ENCODE results near the gene CDC42BPB.

Gene CDC42BPB

DNA sequence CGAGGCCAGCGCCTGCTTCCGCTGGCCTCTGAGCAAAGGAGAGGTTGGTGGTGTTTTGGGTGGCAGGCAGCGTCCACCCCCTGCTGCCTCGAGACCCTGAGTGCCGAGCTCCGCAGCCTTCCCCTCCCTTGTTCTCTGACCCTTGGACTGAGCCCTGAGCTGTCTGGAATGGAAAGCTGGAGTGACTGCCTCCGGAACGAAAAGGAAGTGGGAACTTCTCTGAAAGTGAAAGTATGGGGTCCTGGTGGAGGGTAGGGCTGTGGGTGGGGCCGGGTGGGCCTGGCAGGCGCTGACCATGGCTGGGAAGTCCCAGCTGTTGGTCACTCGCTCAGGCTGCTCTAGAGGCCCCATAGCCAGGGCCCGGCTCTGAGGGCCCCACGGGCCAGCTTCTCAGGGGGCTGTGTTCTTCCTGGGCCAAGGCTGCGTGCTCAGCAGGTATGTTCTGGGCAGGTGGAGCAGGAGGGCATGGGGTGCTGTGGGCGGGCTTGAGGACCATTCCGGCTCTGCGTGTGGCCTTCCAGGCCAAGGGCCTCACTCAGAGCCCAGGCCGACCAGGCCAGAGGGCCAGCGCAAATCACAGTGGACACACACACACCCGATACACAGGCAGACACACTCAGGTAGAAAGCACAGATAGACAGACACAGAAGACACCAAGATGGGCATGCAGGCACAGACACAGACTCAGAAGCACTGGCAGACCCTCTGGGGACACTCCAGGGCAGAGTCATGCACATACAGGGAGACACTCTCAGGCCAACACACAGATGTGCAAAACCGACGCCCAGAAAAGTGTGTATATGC, 37.3 kb upstream of the CDC42BPB start, which contains the start of gene EXOC3L4:
Gene EXOC3L4, plus strand, starts transcription at position 320 of the 804 bp plus-strand sequence. CDS start 5,495 bp downstream, outside the sequence.
- DNase-seq (ENCODE audit: low read depth, low spot score), result no peak

GRCh38 chr14:103093856-103094405, 36.6 kb upstream of the CDC42BPB start:
- DNase-seq (ENCODE audit: low read depth, low spot score), result no peak

GRCh38 chr14:103091883-103092222, 34.5 kb upstream of the CDC42BPB start:
- no peak for DNase-seq (ENCODE audit: low read depth, low spot score)

DNA sequence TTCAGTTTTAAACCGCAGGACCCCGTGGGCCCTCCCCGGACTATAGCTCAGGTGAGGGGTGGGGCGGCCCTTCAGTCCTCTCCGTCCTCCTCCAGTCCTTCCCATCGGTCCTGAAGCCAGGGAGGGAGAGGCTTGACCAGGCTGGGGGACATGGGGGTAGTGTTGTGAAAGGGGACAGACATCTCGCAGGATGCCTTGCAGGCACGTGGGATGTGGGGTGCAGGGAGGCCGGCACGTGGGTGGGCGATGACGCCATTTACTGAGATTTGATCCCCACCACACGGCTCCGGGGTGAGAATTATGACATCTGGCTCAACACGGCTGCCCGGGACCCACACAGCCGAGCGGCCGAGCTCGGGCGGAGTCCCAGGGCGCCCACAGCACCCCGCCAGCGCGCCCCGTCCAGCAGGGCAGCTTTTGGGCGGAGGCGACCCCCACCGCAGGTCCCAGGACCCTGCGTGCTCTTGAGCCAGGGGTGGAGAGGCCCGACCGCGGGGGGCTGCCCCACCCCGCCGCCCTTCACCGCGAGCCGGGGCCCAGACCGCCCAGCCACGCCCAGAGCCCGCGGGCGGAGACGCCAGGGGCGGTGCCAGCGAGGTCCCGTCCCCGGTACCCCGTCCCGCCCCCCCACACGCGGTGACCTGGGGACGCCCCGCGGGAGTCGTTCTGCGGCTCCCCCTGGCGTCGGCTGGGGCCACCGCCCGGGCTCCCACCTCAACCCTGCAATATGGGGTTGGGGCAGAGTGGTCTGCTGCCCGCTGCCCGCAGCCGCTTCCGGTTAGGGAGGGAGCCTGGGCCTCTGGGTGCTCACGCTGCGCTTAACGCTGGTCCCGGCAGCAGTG, 33.9 kb upstream of the CDC42BPB start:
- no peak for DNase-seq (ENCODE audit: low read depth, low spot score)

DNA sequence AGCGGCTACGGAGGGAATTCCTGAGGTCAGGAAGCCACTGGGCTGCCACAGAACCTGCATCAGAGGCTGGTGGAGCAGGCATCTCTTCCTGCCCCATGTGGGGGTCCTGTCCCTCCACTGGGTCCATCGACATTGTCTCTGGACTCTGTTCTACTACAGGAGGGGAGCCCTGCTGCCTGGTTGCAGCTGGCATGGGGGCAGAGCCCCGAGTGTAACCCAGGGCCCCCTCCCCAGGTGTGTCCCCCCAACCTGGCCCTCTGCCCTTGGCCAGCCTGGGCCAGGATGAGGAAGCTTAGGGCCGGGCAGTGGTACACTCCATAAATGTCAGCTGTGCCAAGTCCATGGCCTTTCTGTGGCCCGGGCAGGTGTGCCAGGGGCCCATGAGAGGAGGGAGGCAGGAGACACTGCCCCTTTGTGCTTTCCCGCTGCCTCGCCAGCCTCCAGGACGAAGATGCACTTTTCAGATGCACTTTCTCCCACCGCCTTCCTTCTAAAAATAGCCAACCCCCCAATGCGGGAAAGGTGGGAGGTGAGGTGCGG, 33.2 kb upstream of the CDC42BPB start:
- no peak for DNase-seq (ENCODE audit: low read depth, low spot score)

- DNase-seq (ENCODE audit: low read depth, low spot score), result no peak
Measured at GRCh38 chr14:103089386-103090335, 32.3 kb upstream of the CDC42BPB start.

GRCh38 chr14:103088921-103089320, 31.6 kb upstream of the CDC42BPB start:
- no peak for DNase-seq (ENCODE audit: low read depth, low spot score)

DNA sequence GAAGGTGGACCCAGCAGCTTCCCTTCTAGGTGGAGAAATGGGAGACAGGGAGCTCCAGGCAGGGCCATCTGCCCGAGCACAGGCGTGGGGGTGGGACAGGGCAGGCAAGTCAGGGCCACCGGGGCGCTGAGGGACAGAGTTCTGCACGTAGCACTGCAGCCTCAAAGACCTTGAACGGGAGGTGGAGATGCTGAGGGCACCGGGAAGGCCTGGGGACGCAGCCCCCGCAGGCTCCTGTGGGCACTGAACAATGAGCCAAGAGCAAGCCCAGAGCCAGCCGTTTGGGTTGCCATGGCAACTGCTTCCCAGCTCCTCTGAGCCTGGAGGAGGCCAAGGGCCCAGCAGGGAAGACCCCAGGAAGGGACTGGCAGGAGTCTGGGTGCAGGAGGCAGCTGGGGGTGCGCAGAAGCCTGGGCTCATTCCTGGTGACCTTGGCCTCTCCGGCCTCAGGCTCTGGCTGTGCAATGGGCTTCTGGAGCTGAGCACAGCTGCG, 30.0 kb upstream of the CDC42BPB start:
- no peak for DNase-seq (ENCODE audit: low read depth, low spot score)

DNA sequence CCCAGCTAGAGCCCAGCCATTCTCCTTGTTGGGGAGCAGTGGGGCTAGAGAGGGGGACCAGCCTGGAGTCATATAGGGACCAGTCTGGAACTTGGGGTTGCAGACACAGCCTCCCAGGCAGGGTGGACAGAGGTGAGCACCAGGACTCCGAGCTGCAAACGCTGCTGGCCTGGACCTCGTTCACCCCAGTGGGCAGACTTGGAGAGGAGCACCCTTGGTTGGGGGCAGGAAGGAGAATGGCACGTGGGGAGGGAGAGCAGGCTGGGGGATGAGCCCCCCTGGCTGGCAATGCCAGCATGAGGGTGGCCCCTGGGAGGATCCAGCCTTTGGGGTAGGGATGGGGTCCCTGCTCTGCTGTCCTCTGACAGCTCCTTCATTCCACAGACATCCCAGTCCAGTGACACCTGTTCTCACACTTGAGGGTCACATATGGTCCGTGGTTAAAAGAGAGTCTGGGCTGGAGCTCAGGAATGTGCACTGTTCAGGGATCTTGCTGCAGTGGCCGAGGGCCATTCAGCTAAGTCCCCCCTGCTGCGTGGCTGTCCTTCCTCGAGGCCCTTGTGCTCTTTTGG, 29.5 kb upstream of the CDC42BPB start:
- no peak for DNase-seq (ENCODE audit: low read depth, low spot score)

- peak; percentile 52 for DNase-seq (ENCODE audit: low read depth, low spot score)
Measured at GRCh38 chr14:103085106-103086091, 28.1 kb upstream of the CDC42BPB start.

DNA sequence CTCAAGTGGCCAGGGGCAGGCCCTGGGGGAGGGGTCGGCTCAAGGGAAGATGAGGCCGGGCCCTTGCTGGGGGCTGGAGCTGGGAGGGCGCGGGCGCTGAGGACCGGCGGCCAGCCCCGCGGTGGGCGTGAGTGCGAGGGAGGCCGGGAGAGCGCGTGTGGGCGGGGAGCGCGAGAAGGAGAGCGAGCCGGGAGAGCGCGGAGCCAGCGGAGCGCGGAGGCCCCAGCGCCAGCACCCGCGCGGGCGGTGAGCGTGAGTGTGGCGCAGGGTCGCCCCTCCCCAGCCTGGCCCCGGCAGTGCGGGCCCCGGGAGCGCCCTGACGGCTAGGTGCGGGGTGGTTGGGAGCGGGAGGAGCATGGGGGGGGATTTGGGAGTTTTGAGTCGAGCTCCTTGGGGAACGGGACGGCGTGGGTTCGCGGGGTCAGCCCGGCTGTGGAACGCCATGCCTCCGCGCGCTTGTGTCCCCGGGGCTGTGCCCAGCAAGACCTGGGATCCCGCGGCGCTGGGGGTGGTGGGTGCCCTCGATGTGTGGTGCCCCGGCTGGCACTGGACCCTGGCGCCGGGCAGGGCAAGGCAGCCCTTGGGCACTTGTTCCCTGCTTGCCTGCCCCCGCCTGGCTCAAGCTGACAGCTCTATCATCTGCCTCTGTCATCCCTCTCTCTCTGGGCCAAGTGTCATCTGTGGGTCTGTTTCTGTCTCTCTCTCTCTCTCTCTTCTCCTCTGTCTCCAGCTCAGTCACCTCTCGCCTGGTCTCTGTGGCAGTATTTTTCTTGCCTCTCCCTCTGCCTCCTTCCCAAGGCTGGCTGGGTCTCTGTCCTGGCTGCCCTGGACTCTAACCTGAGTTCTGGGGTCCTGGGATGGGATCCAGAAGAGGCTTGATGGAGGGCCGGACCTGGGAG, 26.9 kb upstream of the CDC42BPB start, which contains the start of gene LBHD2:
Gene LBHD2, plus strand, starts transcription at position 190 of the 899 bp plus-strand sequence. CDS start 1,803 bp downstream, outside the sequence.
- no peak for DNase-seq (ENCODE audit: low read depth, low spot score)

DNA sequence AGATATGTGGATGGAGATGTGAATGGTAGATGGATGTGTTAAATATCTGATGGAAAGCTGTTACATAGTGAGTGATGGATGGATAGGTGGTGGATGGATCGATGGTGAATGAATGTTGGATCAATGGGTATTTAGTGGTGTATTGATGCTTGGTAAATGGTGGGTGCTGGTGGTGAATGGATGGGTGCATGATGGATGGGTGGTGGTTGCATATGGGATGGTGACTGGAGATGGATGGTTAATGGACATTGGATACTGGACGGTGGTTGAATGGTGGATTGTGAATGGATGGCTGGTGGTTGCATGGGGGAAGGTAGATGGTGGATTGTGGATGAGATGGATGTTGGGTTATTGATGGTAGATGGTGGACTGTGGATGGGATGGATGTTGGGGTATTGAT, 24.6 kb upstream of the CDC42BPB start:
- DNase-seq (ENCODE audit: low read depth, low spot score), result no peak

GRCh38 chr14:103078860-103079587, 21.7 kb upstream of the CDC42BPB start:
- DNase-seq (ENCODE audit: low read depth, low spot score), result no peak

DNA sequence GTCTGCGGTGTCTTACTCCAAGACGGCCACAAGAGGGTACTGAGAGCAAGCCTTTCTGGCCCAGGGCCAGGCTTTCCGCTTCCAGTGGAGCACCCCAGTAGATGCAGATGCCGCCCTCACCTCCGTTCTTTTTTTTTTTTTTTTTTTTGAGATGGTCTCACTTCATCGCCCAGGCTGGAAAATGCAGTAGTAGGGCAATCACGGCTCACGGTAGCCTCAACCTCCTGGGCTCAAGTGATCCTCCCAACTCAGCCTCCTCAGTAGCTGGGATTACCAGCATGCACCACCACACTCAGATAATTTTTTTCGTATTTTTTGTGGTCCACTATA, 21.0 kb upstream of the CDC42BPB start:
- DNase-seq (ENCODE audit: low read depth, low spot score), result peak; percentile 82

GRCh38 chr14:103074729-103075367, 17.5 kb upstream of the CDC42BPB start:
- peak; percentile 32 for DNase-seq (ENCODE audit: low read depth, low spot score)

- DNase-seq (ENCODE audit: low read depth, low spot score), result peak; percentile 7
Measured at GRCh38 chr14:103073876-103074728, 16.8 kb upstream of the CDC42BPB start.
